HK-2 (cell line): ENCODE data around the gene C1orf52.
"Not testable (repeated sequence)": the region's sequence is repeated elsewhere in the genome, so short reads cannot be mapped to it uniquely, and the experiment has no call there.

ENCODE experiments used
- DNase-seq: peaks from one replicate; pipeline ENCODE4 v3.0.0-alpha.2; 2018; ENCODE audit not compliant: unreplicated experiment

The C1orf52 gene

GRCh38 chr1:85278853-85279314 lies 19.4 kb upstream of the C1orf52 start:
- DNase-seq = peak; percentile 49

DNA sequence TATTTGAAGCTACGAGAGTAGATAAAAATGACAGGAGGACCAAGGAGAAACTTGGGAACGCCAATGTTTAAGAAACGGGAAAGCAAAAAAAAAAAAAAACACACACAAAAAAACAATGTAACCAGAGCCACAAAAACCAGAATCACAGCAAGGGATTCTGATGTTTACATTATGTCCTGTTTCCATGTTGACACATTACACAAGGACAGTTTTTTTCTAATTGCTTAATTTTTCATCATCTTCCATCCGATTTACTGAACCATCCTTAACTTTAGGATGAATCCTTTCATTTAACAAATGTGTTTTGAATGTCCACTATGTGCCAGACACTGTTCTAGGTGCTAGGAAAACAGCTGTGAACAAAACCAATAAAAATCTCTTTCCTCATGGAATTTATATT lies 18.3 kb upstream of the C1orf52 start:
- no peak for DNase-seq

DNA sequence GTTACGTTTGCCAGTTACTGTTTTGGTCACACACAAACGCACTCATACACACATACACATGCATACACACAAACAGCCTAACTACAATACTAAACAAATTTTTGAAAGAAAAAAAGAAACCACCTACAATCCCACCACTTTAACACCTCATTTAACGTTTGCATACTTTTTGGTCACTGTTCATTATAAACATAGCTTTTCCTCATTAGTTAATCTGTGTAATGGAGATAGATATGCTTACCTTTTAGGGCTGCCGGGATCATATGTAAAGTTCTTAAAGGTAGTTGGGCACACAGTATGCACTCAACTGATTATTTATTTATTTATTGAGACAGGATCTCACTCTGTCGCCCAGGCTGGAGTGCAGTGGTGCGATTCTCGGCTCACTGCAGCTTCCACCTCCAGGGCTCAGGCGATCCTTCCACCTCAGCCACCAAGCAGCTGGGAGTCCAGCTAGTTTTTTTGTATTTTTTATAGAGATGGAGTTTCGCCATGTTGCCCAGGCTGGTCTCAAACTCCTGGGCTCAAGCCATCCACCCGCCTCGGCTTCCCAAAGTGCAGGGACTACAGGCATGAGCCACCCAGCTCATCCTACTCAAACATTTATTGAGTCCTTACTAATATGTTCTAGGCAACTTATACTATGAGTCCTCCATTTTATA lies 17.6 kb upstream of the C1orf52 start:
- no peak for DNase-seq

- DNase-seq = peak; percentile 99
Measured at GRCh38 chr1:85276215-85276977, 16.9 kb upstream of the C1orf52 start, which contains the start of gene BCL10. Gene BCL10, minus strand, starts transcription at chr1:85276632. Its CDS starts 280 bp downstream, at chr1:85276352.

GRCh38 chr1:85275701-85276214 lies 16.3 kb upstream of the C1orf52 start:
- no peak for DNase-seq

DNA sequence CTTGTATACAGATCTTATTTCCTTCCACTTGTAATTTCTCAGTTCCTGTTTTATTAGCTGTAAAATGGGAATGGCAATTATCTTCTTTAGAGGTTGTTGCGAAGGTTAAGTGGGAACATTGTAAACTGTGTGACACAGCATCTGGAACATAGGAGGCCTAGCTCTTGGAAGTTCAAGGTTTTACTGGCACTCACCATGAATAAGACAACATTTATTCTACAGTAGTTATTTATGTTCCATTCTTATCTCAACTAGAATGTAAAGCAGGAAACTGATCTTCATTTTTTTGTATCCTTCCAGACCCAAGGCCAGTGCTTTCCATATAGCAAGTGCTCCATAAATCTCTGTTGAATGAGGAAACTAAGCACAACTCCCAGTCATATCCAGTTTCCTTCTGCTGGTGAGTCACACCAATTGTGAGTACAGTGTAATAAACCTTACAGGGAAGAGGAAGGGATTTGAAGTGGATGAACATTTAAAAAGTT lies 15.5 kb upstream of the C1orf52 start:
- no peak for DNase-seq

DNA sequence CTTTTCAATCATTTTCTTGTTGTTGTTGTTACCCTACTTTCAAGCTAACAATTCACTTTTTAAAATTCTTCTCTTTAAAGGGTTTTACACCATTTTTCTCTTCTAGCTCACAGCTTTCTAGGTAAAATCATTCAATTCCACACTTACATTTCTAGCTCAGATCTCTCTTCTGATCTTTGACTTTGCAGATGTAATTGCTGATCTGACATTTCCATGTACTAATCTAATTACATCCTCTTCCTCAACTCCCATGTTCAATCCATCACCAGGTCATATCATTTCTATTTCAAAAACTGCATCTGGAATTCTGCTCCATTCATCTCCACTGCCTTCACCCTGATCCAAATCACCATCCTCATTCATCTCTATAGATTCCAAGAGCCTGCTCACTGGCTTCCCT lies 13.9 kb upstream of the C1orf52 start:
- no peak for DNase-seq

DNA sequence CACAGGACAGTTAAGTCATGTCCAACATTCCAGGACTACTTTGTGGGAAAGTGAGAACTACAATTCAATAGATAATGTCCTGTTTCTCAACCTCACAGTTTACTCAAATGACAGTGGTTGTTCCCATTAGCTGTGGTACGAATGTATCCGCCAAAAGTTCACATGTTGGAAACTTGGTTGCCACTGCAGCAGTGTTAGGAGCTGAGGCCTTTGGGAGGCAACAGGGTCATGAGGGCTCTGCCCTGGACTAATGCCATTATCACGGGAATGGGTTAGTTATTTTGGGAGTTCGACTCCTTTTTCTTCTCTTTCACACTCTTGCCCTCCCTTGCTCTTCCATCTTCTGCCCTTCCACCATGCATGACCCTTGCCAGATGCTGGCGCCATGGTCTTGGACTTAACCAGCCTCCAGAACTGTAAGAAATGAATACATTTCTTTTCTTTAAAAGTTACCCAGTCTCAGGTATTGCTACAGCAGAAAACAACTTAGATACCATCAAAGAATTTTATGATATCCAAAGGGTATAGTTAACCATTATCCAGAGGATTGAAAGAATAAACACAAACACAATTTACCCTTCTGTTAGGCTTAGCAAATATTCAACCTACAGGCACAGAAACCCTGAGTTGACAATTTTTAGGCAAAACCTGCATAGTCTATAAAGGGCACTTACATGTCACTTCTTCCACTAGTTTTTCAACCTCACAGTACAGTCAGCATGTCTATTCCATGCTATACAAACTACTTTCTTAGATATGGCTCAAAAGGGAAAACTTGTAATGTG lies 9.5 kb upstream of the C1orf52 start:
- DNase-seq = no peak

- no peak for DNase-seq
Measured at GRCh38 chr1:85267313-85267712, 7.9 kb upstream of the C1orf52 start.

GRCh38 chr1:85264150-85264549 lies 4.7 kb upstream of the C1orf52 start:
- DNase-seq = no peak

GRCh38 chr1:85262985-85263384 lies 3.5 kb upstream of the C1orf52 start:
- no peak for DNase-seq

DNA sequence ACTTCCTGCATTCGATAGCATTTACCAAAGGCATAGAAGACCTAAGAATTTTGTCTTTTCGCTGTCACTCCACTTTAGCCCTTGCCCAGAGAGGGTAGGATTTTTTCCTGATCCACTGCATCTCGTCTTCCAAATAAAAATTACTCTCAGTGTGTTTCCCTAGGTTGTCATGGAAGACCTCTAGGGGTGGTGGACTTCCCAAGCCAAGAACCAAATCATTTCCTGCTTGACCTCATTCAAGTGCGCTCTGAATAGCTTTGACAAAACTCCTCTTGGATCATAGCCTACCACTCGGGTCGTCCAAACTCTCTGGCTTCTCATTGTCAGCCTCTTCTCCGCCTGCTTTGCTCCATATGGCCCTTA lies 431 bp upstream of the C1orf52 start:
- DNase-seq = no peak

DNA sequence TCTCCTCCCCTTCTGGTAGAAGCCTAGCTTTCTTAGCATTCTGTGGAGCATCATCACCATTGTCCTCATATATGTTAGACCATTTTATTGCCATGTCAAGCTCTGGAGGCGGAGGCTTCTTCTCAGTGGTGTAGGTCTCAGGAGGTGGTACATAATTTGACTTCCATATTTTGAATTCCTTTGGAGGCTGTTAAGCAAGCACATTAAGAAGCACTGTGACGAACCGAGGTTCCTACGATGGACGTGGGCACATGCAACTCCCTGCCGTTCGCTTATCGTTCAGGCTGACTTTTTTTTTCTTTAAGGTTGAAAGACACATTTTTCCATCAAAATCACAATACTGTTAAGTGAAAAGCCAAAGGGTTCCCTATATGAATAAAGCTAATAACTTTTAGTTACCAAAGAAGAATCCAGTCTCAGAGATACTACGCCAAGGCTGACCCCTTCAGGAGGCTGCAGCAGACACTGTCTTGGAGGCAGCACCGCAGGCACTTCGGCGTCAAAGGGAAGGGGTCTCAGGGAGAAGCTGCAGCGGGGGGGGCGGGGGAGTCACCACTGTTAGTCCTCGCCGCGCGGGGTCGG lies 835 bp downstream of the C1orf52 start:
- no peak for DNase-seq

DNA sequence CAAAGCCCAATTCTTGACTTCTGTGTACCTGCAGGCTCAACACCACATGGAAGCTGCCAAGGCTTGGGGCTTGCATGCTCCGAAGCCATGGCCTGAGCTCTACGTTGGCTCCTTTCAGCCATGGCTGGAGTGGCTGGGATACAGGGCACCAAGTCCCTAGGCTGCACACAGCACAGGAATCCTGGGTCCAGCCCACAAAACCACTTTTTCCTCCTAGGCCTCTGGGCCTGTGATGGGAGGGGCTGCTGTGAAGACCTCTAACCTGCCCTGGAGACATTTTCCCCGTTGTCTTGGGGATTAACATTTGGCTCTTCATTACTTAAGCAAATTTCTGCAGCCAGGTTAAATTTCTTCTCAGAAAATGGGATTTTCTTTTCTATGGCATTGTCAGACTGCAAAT lies 10.4 kb downstream of the C1orf52 start:
- not testable (repeated sequence) for DNase-seq

DNA sequence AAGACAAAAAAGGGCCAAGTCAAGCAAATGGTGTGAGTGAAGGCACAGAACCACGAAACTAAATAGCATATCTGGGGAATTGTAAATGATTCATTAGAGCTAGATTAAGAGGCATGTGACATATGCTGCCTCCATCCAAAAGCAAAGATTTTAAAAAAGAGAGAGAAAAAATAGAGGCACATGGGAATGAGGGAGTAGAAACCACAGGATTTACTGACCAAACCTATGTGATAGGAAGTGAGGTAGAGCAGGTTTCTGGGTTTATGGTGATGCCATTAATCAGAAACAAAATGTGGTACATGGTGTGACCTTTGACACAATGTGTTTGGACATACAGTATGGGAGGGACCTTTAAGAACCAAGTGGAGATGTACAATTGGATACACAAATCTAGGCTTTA lies 13.6 kb downstream of the C1orf52 start:
- DNase-seq = no peak

DNA sequence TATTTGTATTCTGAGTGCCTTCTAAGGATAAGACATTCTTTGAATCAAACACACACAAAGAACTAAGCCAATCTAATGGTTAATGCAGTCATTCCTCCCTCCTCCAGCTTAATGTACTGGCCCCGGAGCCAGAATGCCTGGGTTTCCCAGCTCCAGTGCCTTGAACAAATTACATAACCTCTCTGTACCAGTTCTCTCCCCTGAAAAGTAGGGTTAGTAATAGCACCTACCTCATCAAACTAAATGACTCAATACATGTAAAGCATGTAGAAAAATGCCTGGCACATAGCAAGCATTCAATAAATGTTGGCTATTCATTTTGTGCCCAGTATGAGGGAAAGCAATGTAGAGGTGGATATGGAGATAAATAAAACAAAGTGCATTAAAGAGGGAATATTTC lies 14.0 kb downstream of the C1orf52 start:
- DNase-seq = no peak

DNA sequence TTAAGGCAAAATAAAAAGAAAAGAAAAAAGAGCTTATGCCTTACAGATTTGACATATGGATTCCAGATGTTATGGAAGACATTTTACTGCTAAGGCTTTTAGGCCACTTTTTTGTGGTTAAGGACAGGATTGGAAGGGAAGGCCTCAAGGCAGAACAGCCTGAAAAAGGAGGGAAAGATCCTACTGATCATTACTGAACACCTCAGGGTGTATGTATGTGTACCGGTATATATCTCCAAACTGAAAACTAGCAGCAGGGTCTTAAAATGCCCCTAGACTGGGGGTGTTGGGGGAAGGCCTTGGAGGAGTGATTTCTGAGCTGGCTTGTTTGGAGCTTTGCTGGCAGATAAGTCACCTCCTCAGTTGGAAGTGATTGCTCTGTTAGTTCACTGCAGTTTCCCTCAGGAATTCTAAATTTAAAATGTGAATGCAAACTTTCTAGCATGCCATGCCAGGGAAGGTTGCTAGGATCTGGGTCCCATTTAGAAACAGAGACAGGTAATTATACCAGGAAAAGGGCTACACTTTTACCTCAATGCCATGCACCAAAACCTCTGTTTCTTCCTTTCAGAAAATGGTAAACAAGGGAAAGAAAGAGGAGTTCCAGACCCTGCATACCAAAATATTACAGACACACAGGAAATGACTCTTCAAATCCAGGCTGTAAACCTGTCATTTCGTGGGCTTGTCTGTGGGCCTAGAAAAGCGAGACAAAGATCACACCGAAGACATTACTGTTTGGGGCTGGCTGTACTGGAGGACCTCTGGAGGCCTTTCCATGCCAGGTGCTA lies 15.0 kb downstream of the C1orf52 start:
- DNase-seq = no peak

GRCh38 chr1:85243372-85243771 lies 16.1 kb downstream of the C1orf52 start:
- DNase-seq = no peak

DNA sequence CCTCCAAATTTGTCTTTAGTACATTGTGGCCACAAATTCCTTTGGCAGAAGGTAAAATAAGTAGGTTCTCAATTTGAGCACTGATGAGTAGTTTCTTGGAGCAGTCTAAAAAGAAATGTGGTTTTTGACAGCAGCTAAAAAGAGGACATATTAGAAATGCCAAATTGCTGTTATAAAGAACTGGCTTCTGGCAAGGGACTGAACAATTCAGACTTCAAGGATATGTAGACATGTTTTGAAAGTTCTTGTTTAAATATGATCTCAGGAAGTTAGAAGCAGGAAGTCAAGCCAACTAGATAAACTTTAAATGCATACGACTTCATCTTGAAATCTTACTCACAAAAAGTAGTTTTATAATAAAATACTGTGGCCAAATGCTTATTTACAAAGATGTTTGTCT lies 18.8 kb downstream of the C1orf52 start:
- DNase-seq = no peak

GRCh38 chr1:85240174-85240601 lies 19.3 kb downstream of the C1orf52 start:
- DNase-seq = no peak

GRCh38 chr1:85237613-85238012 lies 21.8 kb downstream of the C1orf52 start:
- DNase-seq = no peak
